ENCODE data around the gene SAP25.

SAP25 gene

DNA sequence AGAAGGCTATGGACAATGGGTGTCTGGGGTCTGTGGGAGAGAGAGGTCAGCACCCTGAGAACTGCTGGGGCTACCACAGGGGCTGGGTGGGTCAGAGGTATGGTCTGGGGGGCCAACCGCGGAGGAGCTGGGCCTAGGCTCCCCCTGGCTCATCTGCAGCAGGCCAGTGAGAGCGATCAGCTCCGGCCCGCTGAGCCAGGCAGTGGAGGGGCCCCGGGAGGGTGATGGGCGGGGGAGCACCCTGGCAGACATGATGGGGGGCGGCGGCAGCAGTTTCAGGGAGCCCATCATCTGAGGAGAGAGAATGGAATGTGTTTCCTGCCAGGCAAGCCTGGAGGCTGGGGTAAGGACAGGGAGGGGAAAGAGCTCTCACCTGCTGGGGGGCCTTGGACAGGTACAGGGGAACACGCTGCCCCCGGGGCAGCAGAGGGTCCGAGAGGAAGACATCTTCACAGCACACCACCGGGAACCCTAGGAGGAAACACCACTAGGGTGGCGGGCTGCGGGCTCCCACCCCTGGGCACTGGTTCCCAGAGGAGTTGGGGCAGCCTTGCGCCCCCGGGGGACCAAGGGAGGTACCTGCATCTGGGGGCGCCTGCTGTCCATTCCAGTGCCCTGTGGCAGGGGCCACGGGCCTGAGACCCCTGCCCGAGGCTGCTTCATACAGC lies 1.3 kb downstream of the SAP25 start:
- Histone ChIP-seq H3K4me1 (peaks cover 55% of the 10 kb centered on the region), H3K4me2 (peak overlapping the region; percentile 49), H3K27me3 (peaks cover 25% of the 10 kb centered on the region), H3K36me3 (peaks cover 57% of the 10 kb centered on the region), H3K4me3 (no peak overlapping the region), H4K20me1 (peaks cover 62% of the 10 kb centered on the region), H3K27ac (no peak overlapping the region), H3K9me3 (no peaks in the 10 kb centered on the region), H3K9ac (no peak overlapping the region)
- TF ChIP-seq Cebpa-rat (IDR thresholded peaks at IDR 0.05): no peak

DNA sequence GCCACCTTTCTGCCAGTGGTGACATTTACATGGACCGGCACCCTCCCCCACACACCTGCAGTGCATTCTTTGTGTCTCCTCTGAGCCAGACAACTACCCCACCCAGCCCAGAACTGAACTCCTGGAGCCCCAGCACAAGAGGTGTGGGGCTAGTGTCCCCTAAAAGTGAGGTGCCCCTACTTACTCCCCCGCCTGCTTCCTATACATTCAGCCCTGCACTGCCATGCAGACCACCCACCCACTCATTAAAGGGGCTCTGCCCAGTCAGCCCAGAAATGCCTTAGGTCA lies 1.9 kb downstream of the SAP25 start:
- Histone ChIP-seq H3K36me3 (peaks cover 51% of the 10 kb centered on the region), H4K20me1 (peaks cover 56% of the 10 kb centered on the region), H3K9me3 (no peaks in the 10 kb centered on the region), H3K4me3 (no peak overlapping the region), H3K27ac (no peak overlapping the region), H3K4me1 (peaks cover 62% of the 10 kb centered on the region), H3K9ac (no peak overlapping the region), H3K4me2 (peak overlapping the region; percentile 91; the same call in 1 of the 2 replicates), H3K27me3 (peaks cover 25% of the 10 kb centered on the region)
- no peak for TF ChIP-seq Cebpa-rat (IDR thresholded peaks at IDR 0.05)

DNA sequence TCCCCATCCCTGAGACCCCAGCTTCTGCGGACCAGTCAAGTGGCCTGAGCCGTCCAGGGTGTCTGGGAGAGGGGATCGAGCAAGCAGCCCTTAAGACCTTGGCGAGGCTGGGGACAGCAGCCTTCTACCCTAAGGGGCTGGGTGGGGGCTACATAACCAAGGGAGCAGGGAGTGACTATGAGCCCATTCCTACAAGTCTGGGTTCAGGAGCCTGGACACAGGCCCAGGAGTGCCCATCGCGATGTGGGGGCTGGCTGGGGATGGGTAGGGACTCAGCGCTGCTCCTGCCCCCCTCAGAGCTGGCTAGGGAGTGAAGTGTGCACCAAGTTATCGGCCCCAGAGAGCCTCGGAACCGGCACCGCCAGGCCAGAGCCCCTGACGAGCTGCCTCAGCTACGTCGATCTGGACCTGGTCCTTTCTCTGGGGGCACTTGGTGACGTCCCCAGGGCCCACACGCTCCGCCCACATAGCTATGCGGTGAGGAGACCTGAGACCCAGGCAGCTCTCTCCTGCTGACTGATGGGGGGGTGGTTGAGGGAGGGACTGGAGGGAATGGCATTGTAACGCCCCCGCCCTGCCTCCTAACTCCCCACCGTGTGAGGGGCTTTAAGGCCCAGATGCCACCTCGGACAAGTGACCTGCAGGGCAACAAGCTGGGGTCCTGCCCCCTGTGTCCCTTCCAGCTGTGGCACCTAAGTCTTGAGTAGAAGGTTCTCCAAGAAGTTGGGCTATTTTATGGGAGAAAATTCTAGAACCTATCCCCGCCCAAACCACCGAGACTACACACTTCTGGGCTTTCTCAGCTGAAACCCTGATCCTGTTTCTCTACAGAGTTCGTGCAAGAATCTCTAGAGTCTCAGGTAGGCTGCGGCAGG lies 2.5 kb downstream of the SAP25 start:
- H3K36me3 ChIP-seq: peaks cover 45% of the 10 kb centered on the region
- no peak for TF ChIP-seq Cebpa-rat (IDR thresholded peaks at IDR 0.05)
- no peak overlapping the region for H3K4me3 ChIP-seq
- no peak overlapping the region for H3K27ac ChIP-seq
- H3K4me1 ChIP-seq: peaks cover 64% of the 10 kb centered on the region
- peak overlapping the region; percentile 91 for H3K4me2 ChIP-seq
- peaks cover 25% of the 10 kb centered on the region for H3K27me3 ChIP-seq
- H3K9me3 ChIP-seq: no peaks in the 10 kb centered on the region
- peaks cover 51% of the 10 kb centered on the region for H4K20me1 ChIP-seq
- H3K9ac ChIP-seq: no peak overlapping the region

DNA sequence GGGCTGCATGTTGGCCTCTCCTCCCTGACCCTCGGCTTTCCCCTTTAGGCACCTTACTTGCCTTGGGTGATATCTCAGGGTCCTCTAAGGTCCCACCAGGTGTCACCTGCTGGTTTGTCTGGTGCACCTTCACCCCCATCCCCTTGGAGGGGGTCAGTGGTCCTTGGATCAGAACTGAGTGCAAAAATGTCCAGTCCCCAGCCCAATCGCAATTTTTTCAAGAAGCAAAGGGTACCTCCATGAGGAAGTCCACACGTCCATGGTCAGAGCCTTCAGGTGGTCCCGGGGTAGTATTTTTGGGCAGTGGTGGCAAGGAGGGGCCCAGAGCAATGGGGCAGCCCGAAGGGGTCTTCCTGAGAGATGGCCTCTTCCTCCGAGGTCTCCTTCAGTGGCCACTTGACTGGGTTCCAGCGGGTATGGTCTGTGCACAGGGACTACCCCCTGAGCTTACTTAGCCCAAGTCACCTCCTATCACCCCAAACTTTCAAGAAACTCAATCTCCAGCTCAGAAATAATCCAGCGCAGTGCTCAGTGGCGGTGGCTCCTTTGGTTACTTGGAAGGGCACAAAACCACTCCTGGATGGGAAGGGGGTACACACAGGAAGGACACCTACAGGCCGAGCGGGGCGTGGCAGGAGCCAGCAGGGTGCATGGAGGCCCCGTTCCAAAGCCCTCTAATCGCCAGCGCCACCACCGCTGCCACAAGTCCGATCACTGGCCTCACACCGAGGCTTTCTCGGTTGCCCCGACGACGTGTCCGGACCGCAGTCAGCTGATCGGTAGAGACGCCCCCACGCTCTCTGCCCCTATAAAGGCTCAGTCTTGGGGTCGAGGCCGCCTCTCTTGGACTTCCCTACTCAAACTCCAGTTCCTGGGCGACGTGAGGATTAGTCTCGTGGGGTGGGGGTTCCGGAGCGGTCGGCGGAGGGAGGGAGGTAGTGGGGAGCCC lies 4.5 kb downstream of the SAP25 start:
- peaks cover 48% of the 10 kb centered on the region for H4K20me1 ChIP-seq
- H3K4me1 ChIP-seq: peaks cover 66% of the 10 kb centered on the region
- peaks cover 25% of the 10 kb centered on the region for H3K27me3 ChIP-seq
- peak overlapping the region; percentile 91 for H3K4me2 ChIP-seq
- no peaks in the 10 kb centered on the region for H3K9me3 ChIP-seq
- no peak overlapping the region for H3K27ac ChIP-seq
- no peak for TF ChIP-seq Cebpa-rat (IDR thresholded peaks at IDR 0.05)
- no peak overlapping the region for H3K9ac ChIP-seq
- peaks cover 25% of the 10 kb centered on the region for H3K36me3 ChIP-seq
- peak overlapping the region; percentile 52 for H3K4me3 ChIP-seq

DNA sequence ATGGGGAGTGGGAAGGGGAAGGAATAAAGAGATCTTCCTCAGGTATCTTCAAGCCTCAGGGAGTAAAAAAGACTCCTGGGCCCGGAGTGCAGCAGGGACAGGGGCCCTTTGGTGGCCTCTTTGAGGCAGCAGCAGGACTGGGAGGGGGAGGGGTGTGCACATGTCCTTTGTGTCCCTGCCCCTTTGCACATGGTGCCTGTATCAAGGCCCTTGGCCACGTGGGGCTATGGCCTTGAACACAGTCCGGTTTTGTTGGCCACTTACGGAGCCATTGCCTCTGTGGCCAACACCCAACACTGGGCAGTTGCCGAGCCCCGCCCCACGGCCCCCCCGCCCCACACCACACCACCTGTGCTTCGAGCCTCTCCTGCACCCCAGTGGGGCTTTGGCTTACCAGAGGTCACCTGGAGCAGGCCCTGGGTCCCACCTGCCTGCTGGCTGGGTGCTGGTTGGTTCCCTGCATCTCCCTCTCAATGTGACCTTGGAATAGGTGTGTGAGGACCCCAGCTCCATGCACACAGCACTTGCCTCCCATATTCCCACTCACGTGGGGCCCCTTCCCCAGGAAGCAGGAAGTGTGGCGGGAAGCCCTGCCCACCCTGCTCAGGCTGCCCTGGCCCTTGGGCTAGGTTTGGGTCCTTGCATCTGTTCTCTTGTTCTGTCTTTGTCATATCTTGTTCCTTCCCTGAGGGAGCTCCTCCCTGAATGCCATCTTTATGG lies 5.4 kb downstream of the SAP25 start:
- H3K4me1 ChIP-seq: peaks cover 73% of the 10 kb centered on the region
- no peak for TF ChIP-seq Cebpa-rat (IDR thresholded peaks at IDR 0.05)
- peaks cover 25% of the 10 kb centered on the region for H3K27me3 ChIP-seq
- H4K20me1 ChIP-seq: peaks cover 39% of the 10 kb centered on the region
- H3K4me2 ChIP-seq: peak overlapping the region; percentile 91
- H3K36me3 ChIP-seq: peaks cover 19% of the 10 kb centered on the region
- H3K9me3 ChIP-seq: no peaks in the 10 kb centered on the region
- H3K27ac ChIP-seq: peak overlapping the region; percentile 41; the same call in 1 of the 2 replicates
- H3K4me3 ChIP-seq: no peak overlapping the region
- no peak overlapping the region; the same call in 1 of the 2 replicates for H3K9ac ChIP-seq

DNA sequence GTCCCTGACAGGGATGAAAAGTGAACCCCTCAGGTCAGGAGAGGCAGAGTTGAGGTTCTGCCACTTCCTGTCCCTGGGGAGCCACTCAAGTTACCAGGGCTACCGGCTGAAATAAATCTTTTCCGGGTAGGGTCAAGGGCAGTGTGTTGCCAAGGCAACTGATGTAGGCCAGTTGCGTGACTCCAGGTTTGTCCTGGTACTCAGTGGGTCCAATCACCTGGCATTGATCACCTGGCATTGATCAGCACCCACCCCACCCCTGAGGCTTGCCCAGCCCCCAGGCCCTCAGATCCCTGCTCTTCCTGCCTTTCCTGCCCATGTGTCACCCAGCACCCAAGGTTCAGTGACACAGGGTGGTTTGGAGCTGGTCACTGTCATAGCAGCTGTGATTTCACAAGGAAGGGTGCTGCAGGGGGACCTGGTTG lies 5.9 kb downstream of the SAP25 start:
- Histone ChIP-seq H3K4me2 (peak overlapping the region; percentile 91), H3K36me3 (peaks cover 19% of the 10 kb centered on the region), H3K27ac (peak overlapping the region; percentile 41; the same call in 1 of the 2 replicates), H3K27me3 (peaks cover 25% of the 10 kb centered on the region), H4K20me1 (peaks cover 34% of the 10 kb centered on the region), H3K4me1 (peaks cover 72% of the 10 kb centered on the region), H3K4me3 (no peak overlapping the region), H3K9me3 (no peaks in the 10 kb centered on the region), H3K9ac (peak overlapping the region; percentile 22)
- TF ChIP-seq Cebpa-rat (IDR thresholded peaks at IDR 0.05): no peak

DNA sequence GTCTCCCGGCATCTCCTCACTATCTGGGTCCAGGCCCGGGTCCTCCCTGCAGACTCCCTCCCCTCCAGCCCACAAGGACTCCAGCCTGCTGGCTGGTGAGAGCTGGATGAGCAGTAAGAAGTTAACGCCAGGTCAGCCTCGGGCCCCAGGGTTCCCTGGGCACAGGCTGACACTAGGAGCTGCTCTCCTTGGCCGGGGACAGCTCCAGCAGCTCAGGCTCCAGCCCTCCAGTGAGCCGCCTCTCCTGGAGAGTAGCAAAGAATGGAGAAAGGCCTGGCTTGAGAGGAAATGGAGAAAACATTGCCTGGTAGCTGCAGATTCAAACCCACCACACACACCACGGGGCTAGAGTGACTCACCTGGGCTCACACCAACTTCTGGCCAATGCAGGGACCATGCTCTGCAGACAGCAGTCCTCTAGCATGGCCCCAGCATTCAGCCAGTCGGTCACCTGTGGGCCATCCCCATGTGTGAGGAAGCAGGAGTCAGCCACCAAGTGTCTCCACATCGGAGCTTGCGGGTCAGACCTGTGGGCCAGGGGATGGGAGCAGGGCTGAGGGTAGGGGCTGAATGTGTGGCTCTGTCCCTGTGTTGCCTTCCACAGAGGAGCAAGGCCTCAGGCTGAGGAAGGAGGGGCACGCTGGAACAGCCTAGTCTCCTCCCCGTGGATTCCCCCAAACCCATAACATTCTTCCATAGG lies 6.5 kb downstream of the SAP25 start:
- no peaks in the 10 kb centered on the region for H3K9me3 ChIP-seq
- no peak overlapping the region for H3K4me3 ChIP-seq
- TF ChIP-seq Cebpa-rat (IDR thresholded peaks at IDR 0.05): no peak
- peaks cover 25% of the 10 kb centered on the region for H3K27me3 ChIP-seq
- peaks cover 66% of the 10 kb centered on the region for H3K4me1 ChIP-seq
- H3K27ac ChIP-seq: peak overlapping the region; percentile 15; the same call in 1 of the 2 replicates
- H3K9ac ChIP-seq: peak overlapping the region; percentile 22
- peaks cover 28% of the 10 kb centered on the region for H4K20me1 ChIP-seq
- peak overlapping the region; percentile 91 for H3K4me2 ChIP-seq
- peaks cover 20% of the 10 kb centered on the region for H3K36me3 ChIP-seq

DNA sequence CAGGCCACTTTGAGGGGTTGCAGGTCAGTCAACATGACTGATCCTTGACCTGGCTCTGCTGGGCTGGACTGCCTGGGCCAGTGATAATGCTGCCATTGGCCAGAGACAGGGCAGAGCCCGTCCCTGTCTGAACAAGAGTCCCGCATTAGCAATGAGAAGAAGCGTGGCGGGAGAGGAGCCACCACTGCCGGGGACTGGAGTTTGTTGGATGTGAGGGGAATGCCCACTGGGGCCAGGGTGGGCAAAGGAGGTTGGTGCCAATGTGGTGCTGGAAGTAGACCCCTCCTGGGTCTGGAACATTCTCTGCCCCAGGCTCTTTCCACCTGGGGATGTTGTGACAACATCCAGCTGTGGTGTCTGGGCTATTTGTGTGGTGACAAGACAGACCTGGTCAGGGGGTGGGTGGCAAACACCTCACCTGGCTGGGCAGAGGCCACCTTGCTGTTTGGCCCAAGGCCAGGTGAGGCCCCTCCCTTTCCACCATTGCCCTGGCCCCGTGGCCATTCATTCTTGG lies 7.6 kb downstream of the SAP25 start:
- peaks cover 55% of the 10 kb centered on the region for H3K4me1 ChIP-seq
- H3K9me3 ChIP-seq: no peaks in the 10 kb centered on the region
- H3K4me3 ChIP-seq: no peak overlapping the region
- no peak for TF ChIP-seq Cebpa-rat (IDR thresholded peaks at IDR 0.05)
- H3K36me3 ChIP-seq: peaks cover 19% of the 10 kb centered on the region
- peaks cover 22% of the 10 kb centered on the region for H3K27me3 ChIP-seq
- H3K9ac ChIP-seq: no peak overlapping the region
- H4K20me1 ChIP-seq: peaks cover 17% of the 10 kb centered on the region
- no peak overlapping the region for H3K4me2 ChIP-seq
- no peak overlapping the region for H3K27ac ChIP-seq

All from BLaER1 (cell line).